WTC11 (cell line): ENCODE results near the gene SPOUT1. TPM values are rescaled to one million over a fixed set of nuclear protein-coding genes. Genes with fewer than 3 reads are reported as not detected.

Source experiments
- ATAC-seq: fragments of 200-7000 bp; cut with Tn5 transposase; 2 replicates; pipeline ENCODE4 v1.10.0; 2021; ENCODE audit warnings: mild to moderate bottlenecking, moderate library complexity
- CTCF ChIA-PET: fragments of 300-600 bp; sonication (Branson Sonifier 250); formaldehyde crosslinking; loops from one replicate; lab custom pipeline; 2021; ENCODE audit warnings: antibody characterized with exemption; lab: Charles Lee
- POLR2A ChIA-PET: fragments of 350-600 bp; sonication (Branson Sonifier 250); formaldehyde crosslinking; loops from one replicate; lab custom pipeline; 2021; ENCODE audit warnings: antibody characterized with exemption; lab: Charles Lee
- DNase-seq: peaks from one replicate; pipeline ENCODE4 v3.0.0; 2021; ENCODE audit warnings: low spot score
- H3K27ac Mint-ChIP-seq: 2 replicates; pipeline ENCODE4 v1.8.0; 2021; ENCODE audit warnings: mixed read lengths
- H3K27me3 Mint-ChIP-seq: 2 replicates; pipeline ENCODE4 v1.8.0; 2021; ENCODE audit warnings: low read depth, mild to moderate bottlenecking, moderate library complexity, mixed read lengths
- H3K36me3 Mint-ChIP-seq: 2 replicates; pipeline ENCODE4 v1.8.0; 2021; ENCODE audit warnings: mixed read lengths
- H3K4me1 Mint-ChIP-seq: 2 replicates; pipeline ENCODE4 v1.8.0; 2022; ENCODE audit warnings: mixed read lengths
- H3K4me3 Mint-ChIP-seq: 2 replicates; pipeline ENCODE4 v1.8.0; 2021; ENCODE audit warnings: mild to moderate bottlenecking, moderate library complexity, mixed read lengths
- H3K9me3 Mint-ChIP-seq: 2 replicates; pipeline ENCODE4 v1.8.0; 2021; ENCODE audit warnings: mixed read lengths
- CREB1 ChIP-seq: sonication (generic); formaldehyde crosslinking; IDR thresholded peaks from 2 replicates; pipeline ENCODE4 v1.8.0; 2023; ENCODE audit warnings: mild to moderate bottlenecking, missing genetic modification reagents
- GABPB1 ChIP-seq: sonication (generic); formaldehyde crosslinking; IDR thresholded peaks from 2 replicates; pipeline ENCODE4 v1.8.1; 2023; ENCODE audit warnings: mild to moderate bottlenecking, missing genetic modification reagents
- JAZF1 ChIP-seq: fragments of 250-450 bp; sonication (Bioruptor Pico); IDR thresholded peaks from 2 replicates; pipeline ENCODE4 v1.9.0; 2021; ENCODE audit warnings: moderate library complexity, mild to moderate bottlenecking, inconsistent platforms
- MYBL2 ChIP-seq: sonication (generic); formaldehyde crosslinking; IDR thresholded peaks from 2 replicates; pipeline ENCODE4 v1.8.1; 2023; ENCODE audit warnings: mild to moderate bottlenecking, moderate library complexity, missing genetic modification reagents
- NFATC4 ChIP-seq: fragments of 250-450 bp; sonication (Bioruptor Pico); IDR thresholded peaks from 2 replicates; pipeline ENCODE4 v1.9.0; 2021; ENCODE audit warnings: mild to moderate bottlenecking
- NR1H2 ChIP-seq: sonication (generic); formaldehyde crosslinking; IDR thresholded peaks from 2 replicates; pipeline ENCODE4 v1.9.0; 2021; ENCODE audit warnings: mild to moderate bottlenecking, moderate library complexity, missing genetic modification reagents
- RELA ChIP-seq: sonication (generic); formaldehyde crosslinking; IDR thresholded peaks from 2 replicates; pipeline ENCODE4 v1.8.1; 2022; ENCODE audit warnings: missing genetic modification reagents, mild to moderate bottlenecking, borderline replicate concordance
- TCF7 ChIP-seq: sonication (generic); formaldehyde crosslinking; IDR thresholded peaks from 2 replicates; pipeline ENCODE4 v1.8.0; 2022; ENCODE audit warnings: mild to moderate bottlenecking, low read depth, missing genetic modification reagents, moderate library complexity
- total RNA-seq: library from RNA; stranded (reverse); gene quantifications from 3 replicates; pipeline ENCODE4 v1.2.3, GENCODE V29; 2021
- TF ChIP-seq, protein P1 (sequence below): sonication (generic); formaldehyde crosslinking; IDR thresholded peaks from 2 replicates; pipeline ENCODE4 v1.8.1; 2023; ENCODE audit warnings: mild to moderate bottlenecking, missing genetic modification reagents
- TF ChIP-seq, protein P2 (sequence below): fragments of 250-450 bp; sonication (Bioruptor Pico); IDR thresholded peaks from 2 replicates; pipeline ENCODE4 v1.9.0; 2021; ENCODE audit warnings: moderate library complexity, mild to moderate bottlenecking, inconsistent platforms, borderline replicate concordance
- TF ChIP-seq, protein P3 (sequence below): sonication (generic); formaldehyde crosslinking; IDR thresholded peaks from 2 replicates; pipeline ENCODE4 v1.8.0; 2023; ENCODE audit warnings: missing genetic modification reagents
- TF ChIP-seq, protein P4 (sequence below): fragments of 250-450 bp; sonication (Bioruptor Pico); IDR thresholded peaks from 2 replicates; pipeline ENCODE4 v1.9.0; 2021; ENCODE audit warnings: mild to moderate bottlenecking
- TF ChIP-seq, protein P5 (sequence below): sonication (generic); formaldehyde crosslinking; IDR thresholded peaks from 2 replicates; pipeline ENCODE4 v1.8.0; 2023; ENCODE audit warnings: missing genetic modification reagents, mild to moderate bottlenecking, borderline replicate concordance
- TF ChIP-seq, protein P6 (sequence below): fragments of 250-450 bp; sonication (Bioruptor Pico); IDR thresholded peaks from 2 replicates; pipeline ENCODE4 v1.9.0; 2021; ENCODE audit warnings: mild to moderate bottlenecking, borderline replicate concordance
- TF ChIP-seq, protein P7 (sequence below): sonication (generic); formaldehyde crosslinking; IDR thresholded peaks from 2 replicates; pipeline ENCODE4 v1.8.1; 2023; ENCODE audit warnings: mild to moderate bottlenecking, missing genetic modification reagents, moderate library complexity
- TF ChIP-seq, protein P8 (sequence below): sonication (generic); formaldehyde crosslinking; IDR thresholded peaks from 2 replicates; pipeline ENCODE4 v1.8.1; 2022; ENCODE audit warnings: low read depth, missing genetic modification reagents, borderline replicate concordance
- TF ChIP-seq, protein P9 (sequence below): sonication (generic); formaldehyde crosslinking; IDR thresholded peaks from 2 replicates; pipeline ENCODE4 v1.8.1; 2022; ENCODE audit warnings: mild to moderate bottlenecking, moderate library complexity, missing genetic modification reagents

Gene SPOUT1
- total RNA-seq, 1 experiment from 2014 or later = 79.3 TPM

DNA sequence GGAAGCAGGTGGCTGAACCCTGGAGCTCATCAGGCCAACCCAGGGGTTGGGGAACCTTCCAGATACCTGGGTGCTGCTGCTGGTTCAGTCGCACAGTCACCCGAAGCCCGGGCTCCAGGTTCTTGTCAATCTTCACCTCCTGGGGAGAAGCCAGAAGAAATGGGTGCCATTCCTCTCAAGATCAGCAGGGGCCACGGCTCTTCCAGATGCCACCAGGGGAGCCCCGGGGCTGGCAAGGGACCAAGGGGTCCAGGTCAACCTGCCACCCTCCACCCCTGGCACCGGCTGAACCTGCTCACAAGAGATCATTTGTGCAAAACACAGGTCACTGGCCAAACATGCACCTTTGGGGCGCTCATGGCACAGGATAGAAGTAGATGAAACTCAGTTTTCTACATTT lies 4.7 kb downstream of the SPOUT1 start (continued):
- TF ChIP-seq, protein P1, sequence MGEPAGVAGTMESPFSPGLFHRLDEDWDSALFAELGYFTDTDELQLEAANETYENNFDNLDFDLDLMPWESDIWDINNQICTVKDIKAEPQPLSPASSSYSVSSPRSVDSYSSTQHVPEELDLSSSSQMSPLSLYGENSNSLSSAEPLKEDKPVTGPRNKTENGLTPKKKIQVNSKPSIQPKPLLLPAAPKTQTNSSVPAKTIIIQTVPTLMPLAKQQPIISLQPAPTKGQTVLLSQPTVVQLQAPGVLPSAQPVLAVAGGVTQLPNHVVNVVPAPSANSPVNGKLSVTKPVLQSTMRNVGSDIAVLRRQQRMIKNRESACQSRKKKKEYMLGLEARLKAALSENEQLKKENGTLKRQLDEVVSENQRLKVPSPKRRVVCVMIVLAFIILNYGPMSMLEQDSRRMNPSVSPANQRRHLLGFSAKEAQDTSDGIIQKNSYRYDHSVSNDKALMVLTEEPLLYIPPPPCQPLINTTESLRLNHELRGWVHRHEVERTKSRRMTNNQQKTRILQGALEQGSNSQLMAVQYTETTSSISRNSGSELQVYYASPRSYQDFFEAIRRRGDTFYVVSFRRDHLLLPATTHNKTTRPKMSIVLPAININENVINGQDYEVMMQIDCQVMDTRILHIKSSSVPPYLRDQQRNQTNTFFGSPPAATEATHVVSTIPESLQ (CRISPR knock-in tag) = no peak
- no peak for TF ChIP-seq RELA
- no peak for TF ChIP-seq JAZF1 (CRISPR knock-in tag)
- TF ChIP-seq, protein P2, sequence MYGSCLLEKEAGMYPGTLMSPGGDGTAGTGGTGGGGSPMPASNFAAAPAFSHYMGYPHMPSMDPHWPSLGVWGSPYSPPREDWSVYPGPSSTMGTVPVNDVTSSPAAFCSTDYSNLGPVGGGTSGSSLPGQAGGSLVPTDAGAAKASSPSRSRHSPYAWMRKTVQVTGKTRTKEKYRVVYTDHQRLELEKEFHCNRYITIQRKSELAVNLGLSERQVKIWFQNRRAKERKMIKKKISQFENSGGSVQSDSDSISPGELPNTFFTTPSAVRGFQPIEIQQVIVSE (CRISPR knock-in tag) = no peak
- no peak for TF ChIP-seq TCF7 (CRISPR knock-in tag)
- TF ChIP-seq NFATC4 = no peak
- TF ChIP-seq, protein P3, sequence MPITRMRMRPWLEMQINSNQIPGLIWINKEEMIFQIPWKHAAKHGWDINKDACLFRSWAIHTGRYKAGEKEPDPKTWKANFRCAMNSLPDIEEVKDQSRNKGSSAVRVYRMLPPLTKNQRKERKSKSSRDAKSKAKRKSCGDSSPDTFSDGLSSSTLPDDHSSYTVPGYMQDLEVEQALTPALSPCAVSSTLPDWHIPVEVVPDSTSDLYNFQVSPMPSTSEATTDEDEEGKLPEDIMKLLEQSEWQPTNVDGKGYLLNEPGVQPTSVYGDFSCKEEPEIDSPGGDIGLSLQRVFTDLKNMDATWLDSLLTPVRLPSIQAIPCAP = no peak

DNA sequence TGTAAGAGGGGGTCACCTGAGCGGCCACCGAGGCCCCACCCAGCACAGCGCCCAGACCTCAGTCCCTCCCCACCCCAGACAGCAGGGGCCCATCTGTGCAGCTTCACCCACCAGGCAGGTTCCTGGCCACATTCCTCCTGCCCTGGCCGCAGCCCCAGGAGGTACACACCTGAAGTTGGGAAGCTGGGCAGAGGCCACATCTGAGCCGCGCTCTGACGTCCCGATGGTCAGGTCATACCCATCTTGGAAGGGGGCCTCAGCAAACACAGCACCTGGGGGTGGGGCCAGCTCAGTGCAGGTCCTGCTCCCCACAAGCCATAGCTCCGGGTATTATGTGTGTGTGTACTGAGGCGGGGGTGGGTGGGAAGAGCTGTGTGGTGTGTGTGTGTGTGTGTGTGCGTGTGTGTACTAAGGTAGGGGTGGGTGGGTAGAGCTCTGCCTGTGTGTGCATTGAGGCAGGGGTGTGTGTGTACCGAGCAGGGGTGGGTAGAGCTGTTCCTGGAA lies 5.6 kb downstream of the SPOUT1 start:
- ATAC-seq = no peak
- peaks cover 54% of the 10 kb centered on the region for H3K36me3 Mint-ChIP-seq

DNA sequence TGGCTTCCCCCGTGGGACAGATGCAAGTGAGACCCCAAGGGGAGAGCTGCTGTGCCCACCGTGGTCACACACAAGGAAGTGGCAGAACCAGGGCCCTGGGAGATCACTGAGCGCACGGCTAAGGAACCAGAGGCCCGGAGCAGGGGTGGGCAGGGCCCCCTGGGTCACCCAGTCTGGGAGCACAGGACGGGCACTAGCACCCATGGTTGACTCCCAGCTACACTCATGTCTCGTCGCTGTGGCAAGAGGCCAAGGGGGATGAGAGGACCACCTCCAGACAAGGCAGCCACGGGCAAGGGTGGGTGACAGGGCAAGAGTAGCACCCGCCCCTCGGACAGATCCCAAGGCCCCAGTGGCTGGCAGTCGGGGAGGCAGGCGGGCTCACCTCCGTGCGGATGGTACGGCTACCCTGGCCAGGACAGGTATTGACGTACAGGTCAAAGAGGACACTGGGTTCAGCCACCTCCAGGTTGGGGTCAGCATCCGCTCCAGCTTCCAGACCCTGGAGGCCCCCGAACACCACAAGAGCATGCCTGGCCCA lies 6.2 kb downstream of the SPOUT1 start:
- Mint-ChIP-seq H3K27me3 (no peaks in the 10 kb centered on the region), H3K4me3 (no peak overlapping the region), H3K4me1 (peaks cover 4% of the 10 kb centered on the region), H3K27ac (no peak overlapping the region), H3K36me3 (peaks cover 51% of the 10 kb centered on the region), H3K9me3 (no peaks in the 10 kb centered on the region)
- ChIA-PET CTCF (no interaction called here), POLR2A (no interaction called here)
- ATAC-seq (no peak), DNase-seq (no peak)
- TF ChIP-seq, protein P4, sequence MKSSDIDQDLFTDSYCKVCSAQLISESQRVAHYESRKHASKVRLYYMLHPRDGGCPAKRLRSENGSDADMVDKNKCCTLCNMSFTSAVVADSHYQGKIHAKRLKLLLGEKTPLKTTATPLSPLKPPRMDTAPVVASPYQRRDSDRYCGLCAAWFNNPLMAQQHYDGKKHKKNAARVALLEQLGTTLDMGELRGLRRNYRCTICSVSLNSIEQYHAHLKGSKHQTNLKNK (CRISPR knock-in tag) = no peak
- TF ChIP-seq, protein P5, sequence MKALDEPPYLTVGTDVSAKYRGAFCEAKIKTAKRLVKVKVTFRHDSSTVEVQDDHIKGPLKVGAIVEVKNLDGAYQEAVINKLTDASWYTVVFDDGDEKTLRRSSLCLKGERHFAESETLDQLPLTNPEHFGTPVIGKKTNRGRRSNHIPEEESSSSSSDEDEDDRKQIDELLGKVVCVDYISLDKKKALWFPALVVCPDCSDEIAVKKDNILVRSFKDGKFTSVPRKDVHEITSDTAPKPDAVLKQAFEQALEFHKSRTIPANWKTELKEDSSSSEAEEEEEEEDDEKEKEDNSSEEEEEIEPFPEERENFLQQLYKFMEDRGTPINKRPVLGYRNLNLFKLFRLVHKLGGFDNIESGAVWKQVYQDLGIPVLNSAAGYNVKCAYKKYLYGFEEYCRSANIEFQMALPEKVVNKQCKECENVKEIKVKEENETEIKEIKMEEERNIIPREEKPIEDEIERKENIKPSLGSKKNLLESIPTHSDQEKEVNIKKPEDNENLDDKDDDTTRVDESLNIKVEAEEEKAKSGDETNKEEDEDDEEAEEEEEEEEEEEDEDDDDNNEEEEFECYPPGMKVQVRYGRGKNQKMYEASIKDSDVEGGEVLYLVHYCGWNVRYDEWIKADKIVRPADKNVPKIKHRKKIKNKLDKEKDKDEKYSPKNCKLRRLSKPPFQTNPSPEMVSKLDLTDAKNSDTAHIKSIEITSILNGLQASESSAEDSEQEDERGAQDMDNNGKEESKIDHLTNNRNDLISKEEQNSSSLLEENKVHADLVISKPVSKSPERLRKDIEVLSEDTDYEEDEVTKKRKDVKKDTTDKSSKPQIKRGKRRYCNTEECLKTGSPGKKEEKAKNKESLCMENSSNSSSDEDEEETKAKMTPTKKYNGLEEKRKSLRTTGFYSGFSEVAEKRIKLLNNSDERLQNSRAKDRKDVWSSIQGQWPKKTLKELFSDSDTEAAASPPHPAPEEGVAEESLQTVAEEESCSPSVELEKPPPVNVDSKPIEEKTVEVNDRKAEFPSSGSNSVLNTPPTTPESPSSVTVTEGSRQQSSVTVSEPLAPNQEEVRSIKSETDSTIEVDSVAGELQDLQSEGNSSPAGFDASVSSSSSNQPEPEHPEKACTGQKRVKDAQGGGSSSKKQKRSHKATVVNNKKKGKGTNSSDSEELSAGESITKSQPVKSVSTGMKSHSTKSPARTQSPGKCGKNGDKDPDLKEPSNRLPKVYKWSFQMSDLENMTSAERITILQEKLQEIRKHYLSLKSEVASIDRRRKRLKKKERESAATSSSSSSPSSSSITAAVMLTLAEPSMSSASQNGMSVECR (CRISPR knock-in tag) = no peak
- TF ChIP-seq GABPB1 (no peak), NR1H2 (CRISPR knock-in tag) (no peak)
- TF ChIP-seq, protein P6, sequence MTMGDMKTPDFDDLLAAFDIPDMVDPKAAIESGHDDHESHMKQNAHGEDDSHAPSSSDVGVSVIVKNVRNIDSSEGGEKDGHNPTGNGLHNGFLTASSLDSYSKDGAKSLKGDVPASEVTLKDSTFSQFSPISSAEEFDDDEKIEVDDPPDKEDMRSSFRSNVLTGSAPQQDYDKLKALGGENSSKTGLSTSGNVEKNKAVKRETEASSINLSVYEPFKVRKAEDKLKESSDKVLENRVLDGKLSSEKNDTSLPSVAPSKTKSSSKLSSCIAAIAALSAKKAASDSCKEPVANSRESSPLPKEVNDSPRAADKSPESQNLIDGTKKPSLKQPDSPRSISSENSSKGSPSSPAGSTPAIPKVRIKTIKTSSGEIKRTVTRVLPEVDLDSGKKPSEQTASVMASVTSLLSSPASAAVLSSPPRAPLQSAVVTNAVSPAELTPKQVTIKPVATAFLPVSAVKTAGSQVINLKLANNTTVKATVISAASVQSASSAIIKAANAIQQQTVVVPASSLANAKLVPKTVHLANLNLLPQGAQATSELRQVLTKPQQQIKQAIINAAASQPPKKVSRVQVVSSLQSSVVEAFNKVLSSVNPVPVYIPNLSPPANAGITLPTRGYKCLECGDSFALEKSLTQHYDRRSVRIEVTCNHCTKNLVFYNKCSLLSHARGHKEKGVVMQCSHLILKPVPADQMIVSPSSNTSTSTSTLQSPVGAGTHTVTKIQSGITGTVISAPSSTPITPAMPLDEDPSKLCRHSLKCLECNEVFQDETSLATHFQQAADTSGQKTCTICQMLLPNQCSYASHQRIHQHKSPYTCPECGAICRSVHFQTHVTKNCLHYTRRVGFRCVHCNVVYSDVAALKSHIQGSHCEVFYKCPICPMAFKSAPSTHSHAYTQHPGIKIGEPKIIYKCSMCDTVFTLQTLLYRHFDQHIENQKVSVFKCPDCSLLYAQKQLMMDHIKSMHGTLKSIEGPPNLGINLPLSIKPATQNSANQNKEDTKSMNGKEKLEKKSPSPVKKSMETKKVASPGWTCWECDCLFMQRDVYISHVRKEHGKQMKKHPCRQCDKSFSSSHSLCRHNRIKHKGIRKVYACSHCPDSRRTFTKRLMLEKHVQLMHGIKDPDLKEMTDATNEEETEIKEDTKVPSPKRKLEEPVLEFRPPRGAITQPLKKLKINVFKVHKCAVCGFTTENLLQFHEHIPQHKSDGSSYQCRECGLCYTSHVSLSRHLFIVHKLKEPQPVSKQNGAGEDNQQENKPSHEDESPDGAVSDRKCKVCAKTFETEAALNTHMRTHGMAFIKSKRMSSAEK (CRISPR knock-in tag) = no peak
- TF ChIP-seq, protein P7, sequence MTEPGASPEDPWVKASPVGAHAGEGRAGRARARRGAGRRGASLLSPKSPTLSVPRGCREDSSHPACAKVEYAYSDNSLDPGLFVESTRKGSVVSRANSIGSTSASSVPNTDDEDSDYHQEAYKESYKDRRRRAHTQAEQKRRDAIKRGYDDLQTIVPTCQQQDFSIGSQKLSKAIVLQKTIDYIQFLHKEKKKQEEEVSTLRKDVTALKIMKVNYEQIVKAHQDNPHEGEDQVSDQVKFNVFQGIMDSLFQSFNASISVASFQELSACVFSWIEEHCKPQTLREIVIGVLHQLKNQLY (CRISPR knock-in tag) = no peak

More for the DNA sequence above, 5.6 kb downstream of the SPOUT1 start:
- Mint-ChIP-seq H3K27ac (no peak overlapping the region), H3K27me3 (no peaks in the 10 kb centered on the region), H3K4me3 (no peak overlapping the region), H3K4me1 (peaks cover 9% of the 10 kb centered on the region), H3K9me3 (no peaks in the 10 kb centered on the region)
- TF ChIP-seq MYBL2 (no peak), CREB1 (no peak)
- TF ChIP-seq, protein P8, sequence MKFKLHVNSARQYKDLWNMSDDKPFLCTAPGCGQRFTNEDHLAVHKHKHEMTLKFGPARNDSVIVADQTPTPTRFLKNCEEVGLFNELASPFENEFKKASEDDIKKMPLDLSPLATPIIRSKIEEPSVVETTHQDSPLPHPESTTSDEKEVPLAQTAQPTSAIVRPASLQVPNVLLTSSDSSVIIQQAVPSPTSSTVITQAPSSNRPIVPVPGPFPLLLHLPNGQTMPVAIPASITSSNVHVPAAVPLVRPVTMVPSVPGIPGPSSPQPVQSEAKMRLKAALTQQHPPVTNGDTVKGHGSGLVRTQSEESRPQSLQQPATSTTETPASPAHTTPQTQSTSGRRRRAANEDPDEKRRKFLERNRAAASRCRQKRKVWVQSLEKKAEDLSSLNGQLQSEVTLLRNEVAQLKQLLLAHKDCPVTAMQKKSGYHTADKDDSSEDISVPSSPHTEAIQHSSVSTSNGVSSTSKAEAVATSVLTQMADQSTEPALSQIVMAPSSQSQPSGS (CRISPR knock-in tag) = no peak
- TF ChIP-seq, protein P9, sequence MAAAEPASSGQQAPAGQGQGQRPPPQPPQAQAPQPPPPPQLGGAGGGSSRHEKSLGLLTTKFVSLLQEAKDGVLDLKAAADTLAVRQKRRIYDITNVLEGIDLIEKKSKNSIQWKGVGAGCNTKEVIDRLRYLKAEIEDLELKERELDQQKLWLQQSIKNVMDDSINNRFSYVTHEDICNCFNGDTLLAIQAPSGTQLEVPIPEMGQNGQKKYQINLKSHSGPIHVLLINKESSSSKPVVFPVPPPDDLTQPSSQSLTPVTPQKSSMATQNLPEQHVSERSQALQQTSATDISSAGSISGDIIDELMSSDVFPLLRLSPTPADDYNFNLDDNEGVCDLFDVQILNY (CRISPR knock-in tag) = no peak
- DNase-seq = no peak
- ChIA-PET CTCF (no interaction called here), POLR2A (no interaction called here)
